Type B pancreatic cell (in vitro differentiated cells): ENCODE results near the gene PRDM16. TPM values are rescaled to one million over a fixed set of nuclear protein-coding genes. Genes with fewer than 3 reads are reported as not detected.
A peak's percentile ranks its signal among the peaks of the same experiment; 100 is the strongest.

Source experiments
- DNase-seq: peaks from one replicate; pipeline ENCODE4 v3.0.0; 2021; ENCODE audit warnings: mixed read lengths; ENCODE audit not compliant: unreplicated experiment; ENCODE audit errors: extremely low spot score
- H3K27ac Mint-ChIP-seq: 2 replicates; pipeline ENCODE4 v1.8.0; 2021; ENCODE audit warnings: mild to moderate bottlenecking, mixed read lengths
- H3K27me3 Mint-ChIP-seq: 2 replicates; pipeline ENCODE4 v1.8.0; 2021; ENCODE audit warnings: mixed read lengths
- H3K36me3 Mint-ChIP-seq: 2 replicates; pipeline ENCODE4 v1.8.0; 2021; ENCODE audit warnings: mixed read lengths
- H3K4me1 Mint-ChIP-seq: one replicate; pipeline ENCODE4 v1.8.0; 2021; ENCODE audit warnings: mixed read lengths; ENCODE audit not compliant: unreplicated experiment
- H3K4me3 Mint-ChIP-seq: 2 replicates; pipeline ENCODE4 v1.8.0; 2021; ENCODE audit warnings: mild to moderate bottlenecking, mixed read lengths
- H3K9me3 Mint-ChIP-seq: 2 replicates; pipeline ENCODE4 v1.8.0; 2021; ENCODE audit warnings: mixed read lengths
- total RNA-seq: library from RNA; stranded (reverse); gene quantifications from 2 replicates; pipeline ENCODE4 v1.2.1, GENCODE V29; 2021; ENCODE audit warnings: low replicate concordance
- TF ChIP-seq, protein P1 (sequence below): fragments of 200-600 bp; sonication (generic); conservative IDR thresholded peaks from 2 replicates; pipeline ENCODE4 v1.5.0; 2021; ENCODE audit warnings: antibody characterized with exemption, mild to moderate bottlenecking

PRDM16 gene
- total RNA-seq, 1 donor from 2014 or later: 23.6 TPM

GRCh38 chr1:3479511-3480368, 410.7 kb downstream of the PRDM16 start:
- no peak for DNase-seq
- Mint-ChIP-seq H3K9me3 (no peaks in the 10 kb centered on the region), H3K27me3 (no peaks in the 10 kb centered on the region), H3K36me3 (no peaks in the 10 kb centered on the region), H3K4me1 (no peaks in the 10 kb centered on the region), H3K27ac (no peak overlapping the region), H3K4me3 (no peak overlapping the region)
- TF ChIP-seq, protein P1, sequence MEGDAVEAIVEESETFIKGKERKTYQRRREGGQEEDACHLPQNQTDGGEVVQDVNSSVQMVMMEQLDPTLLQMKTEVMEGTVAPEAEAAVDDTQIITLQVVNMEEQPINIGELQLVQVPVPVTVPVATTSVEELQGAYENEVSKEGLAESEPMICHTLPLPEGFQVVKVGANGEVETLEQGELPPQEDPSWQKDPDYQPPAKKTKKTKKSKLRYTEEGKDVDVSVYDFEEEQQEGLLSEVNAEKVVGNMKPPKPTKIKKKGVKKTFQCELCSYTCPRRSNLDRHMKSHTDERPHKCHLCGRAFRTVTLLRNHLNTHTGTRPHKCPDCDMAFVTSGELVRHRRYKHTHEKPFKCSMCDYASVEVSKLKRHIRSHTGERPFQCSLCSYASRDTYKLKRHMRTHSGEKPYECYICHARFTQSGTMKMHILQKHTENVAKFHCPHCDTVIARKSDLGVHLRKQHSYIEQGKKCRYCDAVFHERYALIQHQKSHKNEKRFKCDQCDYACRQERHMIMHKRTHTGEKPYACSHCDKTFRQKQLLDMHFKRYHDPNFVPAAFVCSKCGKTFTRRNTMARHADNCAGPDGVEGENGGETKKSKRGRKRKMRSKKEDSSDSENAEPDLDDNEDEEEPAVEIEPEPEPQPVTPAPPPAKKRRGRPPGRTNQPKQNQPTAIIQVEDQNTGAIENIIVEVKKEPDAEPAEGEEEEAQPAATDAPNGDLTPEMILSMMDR: no peak

GRCh38 chr1:3480369-3480719, 411.3 kb downstream of the PRDM16 start:
- TF ChIP-seq, protein P1: no peak
- Mint-ChIP-seq H3K27ac (no peak overlapping the region), H3K27me3 (no peaks in the 10 kb centered on the region), H3K9me3 (no peaks in the 10 kb centered on the region), H3K36me3 (no peaks in the 10 kb centered on the region), H3K4me1 (no peaks in the 10 kb centered on the region), H3K4me3 (no peak overlapping the region)
- no peak for DNase-seq

- DNase-seq: no peak
- no peaks in the 10 kb centered on the region for H3K27me3 Mint-ChIP-seq
- H3K36me3 Mint-ChIP-seq: no peaks in the 10 kb centered on the region
- H3K27ac Mint-ChIP-seq: no peak overlapping the region
- H3K4me1 Mint-ChIP-seq: no peaks in the 10 kb centered on the region
- no peak overlapping the region for H3K4me3 Mint-ChIP-seq
- TF ChIP-seq, protein P1: no peak
- no peaks in the 10 kb centered on the region for H3K9me3 Mint-ChIP-seq
Measured at GRCh38 chr1:3481046-3481445, 412.0 kb downstream of the PRDM16 start.

DNA sequence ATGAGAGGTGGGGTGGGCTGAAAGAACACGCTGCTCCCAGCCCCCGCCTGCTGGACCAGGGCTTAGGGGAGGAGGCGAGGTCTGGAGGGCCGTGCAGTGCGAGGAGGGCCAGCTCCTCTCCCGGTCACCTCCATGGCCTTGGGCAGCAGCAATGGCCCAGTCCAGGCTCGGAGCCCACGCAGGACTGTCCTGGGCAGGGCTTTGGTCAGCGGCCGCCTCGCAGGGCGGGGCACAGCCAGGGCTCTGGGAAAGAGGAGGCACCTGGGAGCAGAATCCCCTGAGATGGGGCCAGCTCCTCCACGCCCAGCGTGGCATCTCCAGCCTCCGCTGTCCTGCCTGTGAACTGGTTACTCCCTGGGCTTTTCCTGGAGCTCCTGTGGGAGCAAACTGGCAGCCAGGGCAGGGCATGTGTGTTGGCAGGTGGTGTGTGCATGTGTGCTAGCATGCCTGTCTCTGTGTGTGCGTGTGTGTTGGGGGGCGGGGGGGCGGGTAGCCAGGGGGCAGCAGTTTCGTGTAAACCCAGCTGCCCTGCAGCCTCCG, 412.9 kb downstream of the PRDM16 start:
- no peaks in the 10 kb centered on the region for H3K27me3 Mint-ChIP-seq
- no peaks in the 10 kb centered on the region for H3K9me3 Mint-ChIP-seq
- no peak overlapping the region for H3K4me3 Mint-ChIP-seq
- TF ChIP-seq, protein P1: no peak
- no peaks in the 10 kb centered on the region for H3K4me1 Mint-ChIP-seq
- no peak for DNase-seq
- H3K36me3 Mint-ChIP-seq: no peaks in the 10 kb centered on the region
- H3K27ac Mint-ChIP-seq: no peak overlapping the region

GRCh38 chr1:3482378-3482849, 413.4 kb downstream of the PRDM16 start:
- TF ChIP-seq, protein P1: peak; percentile 35
- DNase-seq: no peak
- H3K27me3 Mint-ChIP-seq: no peaks in the 10 kb centered on the region
- H3K27ac Mint-ChIP-seq: no peak overlapping the region
- H3K9me3 Mint-ChIP-seq: no peaks in the 10 kb centered on the region
- H3K4me1 Mint-ChIP-seq: no peaks in the 10 kb centered on the region
- H3K4me3 Mint-ChIP-seq: no peak overlapping the region
- no peaks in the 10 kb centered on the region for H3K36me3 Mint-ChIP-seq
